ENCODE results near the gene PABPC1L. TPM values are rescaled to one million over a fixed set of nuclear protein-coding genes. Genes with fewer than 3 reads are reported as not detected.
A peak's percentile ranks its signal among the peaks of the same experiment; 100 is the strongest.

PABPC1L gene
- polyA plus RNA-seq, 2 of the 4 experiments (the other 2 are of a cell fraction), result 37.1 to 73.1 TPM

DNA sequence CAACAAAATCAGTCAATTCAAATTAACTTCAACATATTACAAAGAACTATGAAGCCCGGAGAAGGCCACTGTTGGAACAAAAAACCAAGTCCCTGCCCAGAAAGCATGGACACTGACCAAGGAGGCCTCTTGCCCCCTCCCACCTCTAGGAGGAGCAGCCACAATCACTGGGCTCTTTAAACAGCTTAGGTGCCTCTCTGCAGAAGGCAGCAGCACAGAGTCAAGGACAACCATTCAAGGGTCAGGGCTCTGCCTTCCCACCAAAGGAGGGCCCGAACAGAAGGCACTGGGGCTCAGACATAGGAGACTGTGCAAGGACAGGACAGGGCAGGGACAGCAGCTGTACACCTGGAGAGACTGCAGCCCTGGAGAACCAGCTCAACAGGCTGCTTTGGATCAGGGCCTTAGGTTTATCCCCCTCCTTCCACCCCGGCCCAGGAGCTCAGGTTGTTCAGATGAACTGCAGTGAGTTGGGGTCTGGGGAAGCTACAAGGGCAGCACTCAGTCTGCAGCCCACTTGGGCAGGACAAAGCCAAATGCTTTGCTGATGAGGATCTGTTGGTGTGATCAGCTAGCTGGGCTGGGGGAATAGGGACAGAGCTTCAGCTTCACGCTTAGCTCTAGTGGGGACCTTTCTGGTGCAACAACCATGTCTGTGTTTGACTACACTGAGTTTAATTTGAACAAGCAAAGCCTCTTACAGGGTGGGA, 32.6 kb downstream of the PABPC1L start:
- FAIRE-seq, result no peak
- Histone ChIP-seq H3K9me3 (no peaks in the 10 kb centered on the region), H3K4me1 (no peaks in the 10 kb centered on the region), H3K27ac (no peak overlapping the region), H3K4me2 (no peak overlapping the region), H3K4me3 (no peak overlapping the region)
- TF ChIP-seq FOSB (CRISPR knock-in tag; IDR thresholded peaks at IDR 0.05), result no peak
- TF ChIP-seq NPAS2 (CRISPR knock-in tag; IDR thresholded peaks at IDR 0.05; ENCODE audit: borderline replicate concordance), result no peak
- TF ChIP-seq, protein P1, sequence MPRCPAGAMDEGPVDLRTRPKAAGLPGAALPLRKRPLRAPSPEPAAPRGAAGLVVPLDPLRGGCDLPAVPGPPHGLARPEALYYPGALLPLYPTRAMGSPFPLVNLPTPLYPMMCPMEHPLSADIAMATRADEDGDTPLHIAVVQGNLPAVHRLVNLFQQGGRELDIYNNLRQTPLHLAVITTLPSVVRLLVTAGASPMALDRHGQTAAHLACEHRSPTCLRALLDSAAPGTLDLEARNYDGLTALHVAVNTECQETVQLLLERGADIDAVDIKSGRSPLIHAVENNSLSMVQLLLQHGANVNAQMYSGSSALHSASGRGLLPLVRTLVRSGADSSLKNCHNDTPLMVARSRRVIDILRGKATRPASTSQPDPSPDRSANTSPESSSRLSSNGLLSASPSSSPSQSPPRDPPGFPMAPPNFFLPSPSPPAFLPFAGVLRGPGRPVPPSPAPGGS (IDR thresholded peaks at IDR 0.05), result no peak
- no peak for TF ChIP-seq ZC3H11A (IDR thresholded peaks at IDR 0.05)
- TF ChIP-seq GATA3 (IDR thresholded peaks at IDR 0.05; ENCODE audit: borderline replicate concordance), result no peak
- no peak for TF ChIP-seq CHD2 (IDR thresholded peaks at IDR 0.05; ENCODE audit: low read length, partially characterized antibody)
- TF ChIP-seq RCOR1 (IDR thresholded peaks at IDR 0.05; ENCODE audit: low read depth, low read length), result no peak
- no peak for TF ChIP-seq CBX8 (IDR thresholded peaks at IDR 0.05)
- TF ChIP-seq FOXS1 (CRISPR knock-in tag; IDR thresholded peaks at IDR 0.05), result no peak
- TF ChIP-seq SMC3 (IDR thresholded peaks at IDR 0.05), result no peak
- no peak for TF ChIP-seq EHF (CRISPR knock-in tag; IDR thresholded peaks at IDR 0.05)
- no peak for TF ChIP-seq SREBF2 (IDR thresholded peaks at IDR 0.05)
- TF ChIP-seq TP53 (CRISPR knock-in tag; IDR thresholded peaks at IDR 0.05), result no peak
- TF ChIP-seq, protein P2, sequence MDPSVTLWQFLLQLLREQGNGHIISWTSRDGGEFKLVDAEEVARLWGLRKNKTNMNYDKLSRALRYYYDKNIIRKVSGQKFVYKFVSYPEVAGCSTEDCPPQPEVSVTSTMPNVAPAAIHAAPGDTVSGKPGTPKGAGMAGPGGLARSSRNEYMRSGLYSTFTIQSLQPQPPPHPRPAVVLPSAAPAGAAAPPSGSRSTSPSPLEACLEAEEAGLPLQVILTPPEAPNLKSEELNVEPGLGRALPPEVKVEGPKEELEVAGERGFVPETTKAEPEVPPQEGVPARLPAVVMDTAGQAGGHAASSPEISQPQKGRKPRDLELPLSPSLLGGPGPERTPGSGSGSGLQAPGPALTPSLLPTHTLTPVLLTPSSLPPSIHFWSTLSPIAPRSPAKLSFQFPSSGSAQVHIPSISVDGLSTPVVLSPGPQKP (IDR thresholded peaks at IDR 0.05; ENCODE audit: low read depth, low read length), result no peak
- no peak for TF ChIP-seq HDAC2 (IDR thresholded peaks at IDR 0.05)
- TF ChIP-seq EHMT2 (IDR thresholded peaks at IDR 0.05; ENCODE audit: low read depth), result no peak
- TF ChIP-seq, protein P3, sequence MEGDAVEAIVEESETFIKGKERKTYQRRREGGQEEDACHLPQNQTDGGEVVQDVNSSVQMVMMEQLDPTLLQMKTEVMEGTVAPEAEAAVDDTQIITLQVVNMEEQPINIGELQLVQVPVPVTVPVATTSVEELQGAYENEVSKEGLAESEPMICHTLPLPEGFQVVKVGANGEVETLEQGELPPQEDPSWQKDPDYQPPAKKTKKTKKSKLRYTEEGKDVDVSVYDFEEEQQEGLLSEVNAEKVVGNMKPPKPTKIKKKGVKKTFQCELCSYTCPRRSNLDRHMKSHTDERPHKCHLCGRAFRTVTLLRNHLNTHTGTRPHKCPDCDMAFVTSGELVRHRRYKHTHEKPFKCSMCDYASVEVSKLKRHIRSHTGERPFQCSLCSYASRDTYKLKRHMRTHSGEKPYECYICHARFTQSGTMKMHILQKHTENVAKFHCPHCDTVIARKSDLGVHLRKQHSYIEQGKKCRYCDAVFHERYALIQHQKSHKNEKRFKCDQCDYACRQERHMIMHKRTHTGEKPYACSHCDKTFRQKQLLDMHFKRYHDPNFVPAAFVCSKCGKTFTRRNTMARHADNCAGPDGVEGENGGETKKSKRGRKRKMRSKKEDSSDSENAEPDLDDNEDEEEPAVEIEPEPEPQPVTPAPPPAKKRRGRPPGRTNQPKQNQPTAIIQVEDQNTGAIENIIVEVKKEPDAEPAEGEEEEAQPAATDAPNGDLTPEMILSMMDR (IDR thresholded peaks at IDR 0.05), result no peak
- DNase-seq (ENCODE audit: low read depth in 1 of 2, low spot score in 1 of 2), result no peak
- 97% methylated on average over 3 of the region's 4 CpGs for WGBS (ENCODE audit: missing lambda C conversion rate)
- CTCF ChIA-PET, result interaction anchor here (1.2 to 2.0 kb wide), 5 partner anchors 15 to 349 kb away, joined by 4 to 7 read pairs (median 5); no protein-coding TSS in a partner anchor
- peak; percentile 63 to 74; a peak in 5 of 6 replicates for ATAC-seq
- POLR2A ChIA-PET, result interaction anchor here (1.5 kb wide), 1 partner anchor 18 kb away, joined by 4 read pairs; the partner anchor contains the start of gene TOMM34

DNA sequence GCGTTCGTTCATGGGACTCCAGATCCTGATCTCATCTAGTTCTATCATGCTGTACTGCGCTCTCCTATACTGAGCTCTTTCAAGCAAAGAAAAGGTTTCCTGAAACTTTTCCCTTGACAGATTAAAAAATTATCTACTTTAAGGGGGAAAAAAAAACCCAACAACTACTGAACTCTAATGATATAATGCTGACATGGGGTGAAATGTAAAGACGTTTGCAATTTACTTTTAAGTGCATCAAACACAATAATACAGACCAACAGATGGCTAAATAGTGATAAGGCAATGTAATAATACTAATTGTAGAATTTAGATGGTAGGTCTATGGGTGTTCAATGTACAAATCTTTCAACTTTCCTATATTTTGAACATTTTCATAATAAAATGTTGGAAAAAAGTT, 34.0 kb downstream of the PABPC1L start:
- no peak for TF ChIP-seq TP53 (CRISPR knock-in tag; IDR thresholded peaks at IDR 0.05)
- TF ChIP-seq BHLHE40 (IDR thresholded peaks at IDR 0.05; ENCODE audit: low read depth, low read length), result no peak
- TF ChIP-seq MAFK (IDR thresholded peaks at IDR 0.05; ENCODE audit: partially characterized antibody), result peak; percentile 23
- no peak for TF ChIP-seq KDM5A (IDR thresholded peaks at IDR 0.05)
- TF ChIP-seq CBX2 (IDR thresholded peaks at IDR 0.05; ENCODE audit: borderline replicate concordance, low read depth), result no peak
- FAIRE-seq (no peak), DNase-seq (ENCODE audit: low read depth in 1 of 2, low spot score in 1 of 2) (no peak), ATAC-seq (no peak)
- 89% methylated on average over 4 of the region's 4 CpGs for WGBS (ENCODE audit: missing lambda C conversion rate)
- Histone ChIP-seq H3K4me1 (no peaks in the 10 kb centered on the region), H3K4me3 (no peak overlapping the region), H3K9me3 (no peaks in the 10 kb centered on the region), H3K27ac (no peak overlapping the region), H3K4me2 (no peak overlapping the region)
- CTCF ChIA-PET, result no interaction called here
- POLR2A ChIA-PET, result interaction anchor here (1.5 kb wide), 1 partner anchor 16 kb away, joined by 4 read pairs; the partner anchor contains the start of gene TOMM34

All from A549 (cell line).